ENCODE data around the gene SLC1A2.

- TF ChIP-seq CTCF (IDR thresholded peaks at IDR 0.05; ENCODE audit: low read depth, low read length) (no peak), POLR2A (IDR thresholded peaks at IDR 0.05; ENCODE audit: extremely low read depth, insufficient read length) (no peak), MAX (IDR thresholded peaks at IDR 0.05; ENCODE audit: low read depth, low read length) (no peak)
These were observed 193.3 kb downstream of the SLC1A2 start for GRCh38 chr11:35225946-35226520.
